Activated T-cell treated with anti-CD3 and anti-CD28 coated beads, Interleukin-2, amount 50 U/mL, for 48 hours (primary cell): Measurements from ENCODE around the gene KIAA0040.

Experiments used
- DNase-seq, 2 experiments: peaks; one replicate each; pipeline ENCODE4 v3.0.0-alpha.2; 2020

The KIAA0040 gene

GRCh38 chr1:175169286-175170018 lies 23.1 kb downstream of the KIAA0040 start:
- DNase-seq = no peak

- no peak for DNase-seq
Measured at GRCh38 chr1:175168782-175169181, 23.8 kb downstream of the KIAA0040 start.

GRCh38 chr1:175167861-175168260 lies 24.7 kb downstream of the KIAA0040 start:
- no peak for DNase-seq

- DNase-seq = no peak
Measured at GRCh38 chr1:175166746-175167145, 25.8 kb downstream of the KIAA0040 start.

- no peak for DNase-seq
Measured at GRCh38 chr1:175164751-175165150, 27.8 kb downstream of the KIAA0040 start.

GRCh38 chr1:175163702-175164101 lies 28.9 kb downstream of the KIAA0040 start:
- DNase-seq = no peak

GRCh38 chr1:175162955-175163354 lies 29.6 kb downstream of the KIAA0040 start:
- DNase-seq = no peak

GRCh38 chr1:175158170-175158591 lies 34.4 kb downstream of the KIAA0040 start:
- DNase-seq = peak in 1 of 2 experiments; percentile 26

GRCh38 chr1:175157200-175157599 lies 35.4 kb downstream of the KIAA0040 start:
- no peak for DNase-seq

GRCh38 chr1:175155936-175156335 lies 36.6 kb downstream of the KIAA0040 start:
- no peak for DNase-seq

- no peak for DNase-seq
Measured at GRCh38 chr1:175155473-175155856, 37.1 kb downstream of the KIAA0040 start.

GRCh38 chr1:175154629-175155472 lies 37.7 kb downstream of the KIAA0040 start:
- DNase-seq = peak; percentile 83 to 87

- peak; percentile 73 to 77 for DNase-seq
Measured at GRCh38 chr1:175152006-175152652, 40.4 kb downstream of the KIAA0040 start.

GRCh38 chr1:175150596-175151319 lies 41.8 kb downstream of the KIAA0040 start:
- DNase-seq = no peak

GRCh38 chr1:175148068-175148467 lies 44.5 kb downstream of the KIAA0040 start:
- DNase-seq = no peak

- no peak for DNase-seq
Measured at GRCh38 chr1:175147569-175147968, 45.0 kb downstream of the KIAA0040 start.

- peak; percentile 79 to 83 for DNase-seq
Measured at GRCh38 chr1:175146529-175147213, 45.9 kb downstream of the KIAA0040 start.

GRCh38 chr1:175145899-175146528 lies 46.6 kb downstream of the KIAA0040 start:
- no peak for DNase-seq

GRCh38 chr1:175138579-175138978 lies 54.0 kb downstream of the KIAA0040 start:
- DNase-seq = no peak

GRCh38 chr1:175137369-175137768 lies 55.2 kb downstream of the KIAA0040 start:
- no peak for DNase-seq

- no peak for DNase-seq
Measured at GRCh38 chr1:175136246-175136645, 56.3 kb downstream of the KIAA0040 start.

GRCh38 chr1:175134500-175134899 lies 58.1 kb downstream of the KIAA0040 start:
- DNase-seq = no peak
